HG03103 (cell line): ENCODE measurements around the gene CXCL6.

ENCODE experiments used
- ATAC-seq: cut with Tn5 transposase; IDR thresholded peaks from one replicate; pipeline ENCODE4 v1.9.1; 2021; ENCODE audit warnings: low read depth; ENCODE audit not compliant: unreplicated experiment

Gene CXCL6

DNA sequence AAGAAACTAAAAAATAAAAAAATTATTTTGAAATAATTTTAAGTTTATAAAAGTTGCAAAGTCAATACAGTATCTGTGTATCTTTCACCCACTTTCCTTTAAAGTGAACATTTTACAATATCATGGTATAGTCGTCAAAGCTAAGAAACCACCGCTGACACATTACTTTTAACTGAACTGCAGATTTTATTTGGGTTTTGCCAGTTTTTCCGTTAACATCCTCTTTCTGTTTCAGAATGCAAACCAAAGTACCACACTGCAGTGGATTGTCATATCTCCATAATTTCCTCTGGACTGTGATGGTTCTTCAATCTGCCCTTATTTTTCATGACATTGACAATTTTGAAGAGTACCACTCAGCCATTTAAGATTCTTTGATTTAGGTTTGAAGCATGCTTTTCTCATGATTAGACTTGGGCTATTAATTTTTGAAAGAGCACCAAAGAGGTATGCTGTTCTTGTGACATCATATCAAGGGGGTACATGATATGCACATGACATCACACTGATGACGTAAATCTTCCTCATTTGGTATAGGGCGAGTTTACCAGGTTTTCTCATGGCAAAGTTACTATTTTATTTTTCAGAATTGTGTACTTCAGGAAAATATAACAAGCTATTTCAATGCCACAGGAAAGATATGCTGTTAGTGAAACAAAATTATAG lies 29.1 kb downstream of the CXCL6 start:
- no peak for ATAC-seq

DNA sequence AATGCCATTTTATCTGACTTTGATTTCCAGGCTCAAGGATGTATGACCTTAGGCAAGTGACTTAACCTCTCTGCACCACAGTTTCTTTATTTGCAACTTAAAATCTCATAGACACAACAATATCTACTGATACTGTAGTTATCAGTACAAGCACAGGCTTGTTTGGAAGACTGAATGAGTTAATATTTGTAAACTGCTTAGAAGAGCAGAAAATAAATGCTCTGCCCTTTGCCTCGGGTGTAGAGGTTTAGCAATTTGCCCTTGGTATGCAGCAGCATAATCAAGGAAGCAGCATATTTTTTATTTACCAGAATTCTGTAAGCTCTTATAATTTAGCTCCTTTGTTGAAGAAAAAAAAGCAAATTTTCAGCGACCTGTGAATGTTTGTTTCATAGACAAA lies 29.8 kb downstream of the CXCL6 start:
- ATAC-seq: no peak

DNA sequence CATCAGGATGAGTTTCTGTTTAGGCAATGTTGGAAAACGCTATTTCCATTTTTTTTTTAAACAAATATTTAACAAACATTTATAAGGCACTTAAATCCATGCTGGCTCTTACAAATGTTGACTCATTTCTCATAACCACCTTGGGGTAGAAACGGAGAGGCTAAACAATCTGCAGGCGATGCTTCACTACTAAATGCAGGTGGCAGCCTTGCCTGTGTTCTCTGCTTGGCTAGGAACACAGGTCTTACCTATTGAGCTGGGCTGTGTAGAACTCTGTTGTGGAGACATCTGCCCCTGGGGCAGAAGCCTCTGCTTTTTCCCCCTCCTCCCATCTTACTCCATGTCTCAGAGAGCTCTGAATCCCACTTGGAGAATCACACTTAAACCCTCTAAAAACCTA lies 31.3 kb downstream of the CXCL6 start:
- no peak for ATAC-seq

DNA sequence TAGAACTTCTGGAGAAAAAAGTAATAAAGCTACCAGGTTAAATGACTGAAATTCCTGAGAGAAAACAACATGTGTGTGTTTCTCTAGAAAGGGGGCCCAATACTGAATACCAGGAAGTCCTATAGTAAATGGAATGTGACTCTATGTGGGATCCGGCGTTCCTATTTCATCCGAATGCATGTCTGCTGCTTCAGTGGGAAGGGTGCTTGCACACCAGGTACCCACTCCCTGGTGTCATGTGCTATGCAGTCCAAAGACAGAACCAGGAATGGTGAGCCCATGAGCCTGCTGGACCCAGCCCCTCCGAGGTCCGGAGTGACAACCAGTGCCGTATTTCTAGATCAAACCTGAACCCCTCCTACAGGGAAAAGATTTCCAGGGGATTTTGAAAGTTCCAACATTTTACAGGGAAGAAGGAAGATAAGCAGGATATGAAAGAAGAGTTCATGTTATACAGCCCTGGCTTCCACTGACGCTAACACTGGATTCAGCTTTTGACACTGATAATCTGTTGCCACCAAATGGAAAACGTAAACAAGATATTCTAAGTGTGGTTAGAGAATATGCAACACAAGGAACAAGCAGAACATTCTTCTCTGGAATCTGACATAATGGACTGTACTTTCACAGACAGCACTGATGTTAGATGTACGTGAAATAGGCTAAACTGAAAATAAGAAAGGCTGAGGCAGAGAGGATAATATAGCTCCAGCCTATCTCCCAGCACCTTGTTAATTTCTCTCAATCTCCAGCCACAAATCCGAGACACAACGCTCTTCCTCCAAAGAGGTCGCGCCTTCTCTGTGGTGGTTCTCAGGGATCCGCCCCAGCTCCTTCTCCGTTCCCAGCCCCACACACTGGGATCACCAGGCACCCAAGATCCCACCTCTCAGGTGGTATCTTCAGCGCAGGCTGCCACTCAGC lies 32.0 kb downstream of the CXCL6 start:
- ATAC-seq: no peak

DNA sequence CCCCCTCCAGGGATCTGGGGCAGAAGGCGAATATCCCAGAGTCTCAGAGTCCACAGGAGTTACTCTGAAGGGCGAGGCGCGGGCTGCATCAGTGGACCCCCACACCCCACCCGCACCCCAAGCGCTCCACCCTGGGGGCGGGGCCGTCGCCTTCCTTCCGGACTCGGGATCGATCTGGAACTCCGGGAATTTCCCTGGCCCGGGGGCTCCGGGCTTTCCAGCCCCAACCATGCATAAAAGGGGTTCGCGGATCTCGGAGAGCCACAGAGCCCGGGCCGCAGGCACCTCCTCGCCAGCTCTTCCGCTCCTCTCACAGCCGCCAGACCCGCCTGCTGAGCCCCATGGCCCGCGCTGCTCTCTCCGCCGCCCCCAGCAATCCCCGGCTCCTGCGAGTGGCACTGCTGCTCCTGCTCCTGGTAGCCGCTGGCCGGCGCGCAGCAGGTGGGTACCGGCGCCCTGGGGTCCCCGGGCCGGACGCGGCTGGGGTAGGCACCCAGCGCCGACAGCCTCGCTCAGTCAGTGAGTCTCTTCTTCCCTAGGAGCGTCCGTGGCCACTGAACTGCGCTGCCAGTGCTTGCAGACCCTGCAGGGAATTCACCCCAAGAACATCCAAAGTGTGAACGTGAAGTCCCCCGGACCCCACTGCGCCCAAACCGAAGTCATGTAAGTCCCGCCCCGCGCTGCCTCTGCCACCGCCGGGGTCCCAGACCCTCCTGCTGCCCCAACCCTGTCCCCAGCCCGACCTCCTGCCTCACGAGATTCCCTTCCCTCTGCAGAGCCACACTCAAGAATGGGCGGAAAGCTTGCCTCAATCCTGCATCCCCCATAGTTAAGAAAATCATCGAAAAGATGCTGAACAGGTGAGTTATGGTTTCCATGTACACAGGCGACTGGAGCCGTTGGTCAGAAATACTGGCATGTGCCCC lies 32.9 kb downstream of the CXCL6 start, which contains the start of gene CXCL1:
Gene CXCL1 (plus strand): TSS at position 264 of the 926 bp plus-strand sequence. CDS start 78 bp downstream, at position 342.
- ATAC-seq: no peak

DNA sequence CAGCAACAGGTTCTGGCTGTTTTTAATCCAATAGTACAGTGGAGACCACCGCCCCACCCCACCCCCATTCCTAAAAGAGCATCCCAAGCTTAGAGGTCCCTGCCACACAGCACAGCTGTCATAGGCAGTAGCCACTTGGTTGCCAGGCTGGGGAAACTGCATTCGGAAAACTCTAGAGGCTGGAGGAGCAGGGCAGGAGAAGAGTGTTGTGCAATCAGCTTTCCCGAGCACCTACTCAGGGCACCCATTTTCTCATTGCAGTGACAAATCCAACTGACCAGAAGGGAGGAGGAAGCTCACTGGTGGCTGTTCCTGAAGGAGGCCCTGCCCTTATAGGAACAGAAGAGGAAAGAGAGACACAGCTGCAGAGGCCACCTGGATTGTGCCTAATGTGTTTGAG lies 33.8 kb downstream of the CXCL6 start:
- no peak for ATAC-seq

DNA sequence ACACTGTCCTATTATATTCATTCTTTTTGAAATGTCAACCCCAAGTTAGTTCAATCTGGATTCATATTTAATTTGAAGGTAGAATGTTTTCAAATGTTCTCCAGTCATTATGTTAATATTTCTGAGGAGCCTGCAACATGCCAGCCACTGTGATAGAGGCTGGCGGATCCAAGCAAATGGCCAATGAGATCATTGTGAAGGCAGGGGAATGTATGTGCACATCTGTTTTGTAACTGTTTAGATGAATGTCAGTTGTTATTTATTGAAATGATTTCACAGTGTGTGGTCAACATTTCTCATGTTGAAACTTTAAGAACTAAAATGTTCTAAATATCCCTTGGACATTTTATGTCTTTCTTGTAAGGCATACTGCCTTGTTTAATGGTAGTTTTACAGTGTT lies 34.3 kb downstream of the CXCL6 start:
- ATAC-seq: no peak

DNA sequence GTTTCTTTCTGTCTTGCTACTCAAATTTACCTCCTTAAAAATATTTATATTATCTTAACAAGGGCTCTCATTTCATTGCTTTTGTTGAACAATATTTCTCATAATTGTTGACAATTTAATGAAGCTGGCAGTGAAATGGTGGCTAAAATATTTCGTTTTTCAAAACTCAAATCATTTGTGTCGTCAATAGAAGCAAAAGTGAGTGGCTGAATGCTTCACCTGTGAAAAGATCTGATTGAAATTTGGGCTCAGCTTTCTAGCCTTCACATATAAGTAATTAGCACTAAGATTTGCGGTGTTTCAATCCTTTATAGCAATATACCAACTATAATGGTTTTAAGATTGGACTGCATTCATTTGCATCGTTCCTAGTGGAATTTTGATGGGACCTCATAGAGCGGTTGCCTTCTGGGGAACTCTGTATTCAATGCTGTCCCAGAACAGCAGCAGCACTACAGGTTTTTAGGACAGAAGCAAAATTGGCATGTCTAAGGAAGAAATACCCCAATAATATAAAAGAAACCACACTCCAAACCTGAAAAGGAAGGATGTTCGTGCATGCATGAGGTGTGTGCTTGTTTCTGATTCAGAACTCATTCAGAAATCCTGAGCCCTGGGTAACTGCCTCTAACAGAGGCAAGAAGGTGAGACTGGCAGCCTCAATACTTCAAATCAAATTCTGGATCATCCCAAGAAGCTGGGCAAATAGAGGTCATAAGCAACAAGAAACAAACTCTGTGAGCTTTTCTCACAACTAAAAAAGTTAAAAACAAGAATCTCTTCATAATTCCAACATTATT lies 35.2 kb downstream of the CXCL6 start:
- no peak for ATAC-seq

DNA sequence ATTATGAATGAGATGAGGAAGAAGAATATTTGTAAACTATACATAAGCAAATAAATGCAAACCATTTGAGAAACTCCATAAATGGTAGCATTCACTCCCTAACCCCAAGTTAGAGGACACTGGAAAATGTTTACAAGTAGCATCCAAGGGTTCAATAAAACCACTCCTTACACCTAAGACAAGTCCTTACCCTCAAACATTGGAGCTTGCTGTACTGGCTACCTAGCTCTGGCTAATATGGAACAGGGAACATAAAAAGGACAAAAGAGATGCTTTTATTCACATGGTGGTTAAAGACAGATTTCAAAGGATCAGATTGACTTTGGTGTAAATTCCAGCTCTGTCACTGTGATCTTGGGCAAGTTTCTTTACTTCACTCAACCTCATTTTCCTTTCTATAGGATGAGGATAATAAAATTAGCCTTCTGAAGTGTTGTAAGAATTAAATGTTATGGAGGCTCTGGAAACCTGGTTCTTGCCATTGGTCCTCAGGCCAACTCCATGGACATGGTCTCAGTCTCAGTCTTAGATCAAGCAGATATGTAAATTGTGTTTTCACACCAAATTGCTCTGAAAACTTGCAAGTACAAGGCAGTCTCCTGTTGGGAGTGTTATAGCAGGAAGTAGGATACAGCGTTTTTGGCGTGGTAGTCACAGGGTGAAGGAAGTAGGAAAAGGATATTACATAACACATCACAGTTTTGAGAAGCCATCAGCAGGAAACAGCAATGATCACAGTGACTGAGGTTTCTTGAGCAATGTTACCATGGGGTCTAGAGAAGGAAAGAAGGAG lies 36.0 kb downstream of the CXCL6 start:
- ATAC-seq: no peak

DNA sequence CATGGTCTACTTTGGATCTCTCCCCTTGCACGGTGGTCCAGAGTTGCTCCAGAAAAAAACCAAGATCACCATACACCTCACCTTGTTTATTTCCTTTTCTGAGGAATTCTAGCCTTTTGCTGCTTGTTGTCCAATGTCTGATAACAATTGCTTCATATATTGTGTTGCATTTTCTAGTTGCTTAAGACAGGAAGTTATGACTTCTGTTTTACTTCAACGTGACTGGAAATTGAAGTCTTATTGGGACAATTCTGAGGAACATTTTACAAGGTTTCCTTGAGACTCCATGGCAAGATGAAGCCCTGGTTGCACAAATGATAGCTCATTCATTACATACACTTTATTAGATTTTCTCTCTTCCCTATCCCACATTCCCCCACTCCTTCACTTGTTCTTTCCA lies 37.9 kb downstream of the CXCL6 start:
- no peak for ATAC-seq

DNA sequence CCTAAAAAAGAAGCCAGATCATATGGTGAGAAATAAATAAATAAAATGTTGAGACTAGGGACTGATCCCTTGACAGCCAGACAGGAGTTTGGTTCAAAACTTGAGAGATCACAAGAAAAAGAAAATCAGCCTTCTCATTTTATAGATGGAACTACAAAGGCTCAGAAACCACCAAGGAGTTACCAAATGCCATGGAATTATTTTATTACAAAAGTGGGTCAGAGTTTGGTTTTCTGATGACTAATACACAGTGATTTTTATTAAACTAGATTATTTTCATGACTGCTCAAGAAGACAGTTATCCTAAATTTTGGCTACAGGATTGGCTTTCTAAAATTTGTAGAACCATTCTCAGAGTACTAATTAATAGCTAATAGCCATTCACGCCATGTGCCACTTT lies 38.9 kb downstream of the CXCL6 start:
- ATAC-seq: no peak

DNA sequence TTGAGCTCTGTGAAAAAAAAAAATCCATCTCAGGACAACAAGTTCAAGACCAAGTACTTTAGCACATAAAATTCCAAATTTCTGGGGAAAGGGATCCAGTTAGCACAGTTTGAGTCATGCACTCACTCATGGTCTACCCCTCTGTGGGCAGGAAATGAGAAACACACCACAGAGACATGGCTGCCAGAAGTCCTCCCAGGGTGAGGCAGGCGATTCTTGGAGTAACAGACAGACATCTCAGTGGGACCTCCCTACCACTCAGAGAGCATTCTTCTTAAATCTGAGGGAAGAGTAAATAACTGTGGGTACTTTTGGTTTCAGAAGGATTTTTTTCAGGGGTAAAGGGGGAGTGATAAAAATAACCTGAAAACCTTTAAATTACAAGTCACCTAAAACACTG lies 46.8 kb downstream of the CXCL6 start:
- ATAC-seq: no peak

DNA sequence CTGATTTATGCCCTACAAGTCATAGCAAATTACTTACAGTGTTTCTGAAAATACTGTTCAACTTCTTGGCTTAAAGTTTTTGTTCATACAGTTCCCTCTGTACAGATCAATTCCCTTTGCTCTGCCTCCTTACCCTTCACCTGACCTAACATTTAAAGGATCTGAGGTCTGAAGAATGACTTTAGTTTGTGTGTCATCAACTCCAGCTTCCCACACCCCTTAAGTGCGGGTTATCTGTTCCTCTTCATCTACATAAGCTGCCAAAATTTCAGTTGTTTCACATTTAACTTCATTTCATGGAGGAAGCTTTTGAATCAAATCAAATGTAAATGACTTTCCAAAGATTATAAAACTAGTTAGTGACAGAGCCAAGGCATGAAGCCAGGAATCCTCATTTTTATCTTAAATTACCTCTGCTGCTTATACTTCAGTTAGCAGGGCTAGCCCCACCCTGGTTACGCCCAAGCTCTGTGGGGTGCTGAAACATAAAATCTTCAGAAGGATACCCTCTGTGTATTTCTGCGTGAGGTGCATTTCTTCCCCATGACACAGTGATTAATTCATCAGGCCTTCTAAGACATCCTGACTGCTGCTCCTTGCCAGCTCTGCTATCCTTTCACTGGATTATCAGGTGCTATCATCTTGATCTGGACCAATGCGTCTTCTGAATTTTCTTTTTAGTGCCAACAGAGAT lies 49.2 kb downstream of the CXCL6 start:
- no peak for ATAC-seq
